HG02938 (cell line): ENCODE measurements around the gene DXO.
"Not testable (repeated sequence)": the region's sequence is repeated elsewhere in the genome, so short reads cannot be mapped to it uniquely, and the experiment has no call there.

ENCODE experiments used
- ATAC-seq: cut with Tn5 transposase; IDR thresholded peaks from one replicate; pipeline ENCODE4 v1.9.1; 2021; ENCODE audit warnings: mild to moderate bottlenecking, moderate library complexity; ENCODE audit not compliant: unreplicated experiment

The DXO gene

DNA sequence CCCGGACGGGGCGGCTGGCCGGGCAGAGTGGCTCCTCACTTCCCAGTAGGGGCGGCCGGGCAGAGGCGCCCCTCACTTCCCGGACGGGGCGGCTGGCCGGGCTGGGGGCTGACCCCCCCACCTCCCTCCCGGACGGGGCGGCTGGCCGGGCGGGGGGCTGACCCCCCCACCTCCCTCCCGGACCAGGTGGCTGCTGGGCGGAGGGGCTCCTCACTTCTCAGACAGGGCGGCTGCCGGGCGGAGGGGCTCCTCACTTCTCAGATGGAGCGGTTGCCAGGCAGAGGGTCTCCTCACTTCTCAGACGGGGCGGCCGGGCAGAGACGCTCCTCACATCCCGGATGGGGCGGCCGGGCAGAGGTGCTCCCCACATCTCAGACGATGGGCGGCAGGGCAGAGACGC lies 39.8 kb downstream of the DXO start:
- not testable (repeated sequence) for ATAC-seq

DNA sequence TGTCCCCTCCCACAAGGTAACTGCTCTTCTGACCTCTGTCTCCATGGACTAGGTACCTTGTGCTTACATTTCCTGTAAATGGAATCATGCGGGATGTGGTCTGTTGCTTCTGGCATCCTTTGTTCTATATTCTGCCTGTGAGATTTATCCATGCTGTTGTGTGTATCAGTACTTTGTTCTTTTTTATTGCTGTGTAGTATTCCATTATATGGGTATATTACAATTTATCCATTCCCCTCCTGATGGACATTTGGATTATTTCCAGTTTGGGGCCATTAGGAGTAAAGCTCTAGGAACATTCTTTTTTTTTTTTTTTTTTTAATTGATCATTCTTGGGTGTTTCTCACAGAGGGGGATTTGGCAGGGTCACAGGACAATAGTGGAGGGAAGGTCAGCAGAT lies 41.0 kb downstream of the DXO start:
- no peak for ATAC-seq

DNA sequence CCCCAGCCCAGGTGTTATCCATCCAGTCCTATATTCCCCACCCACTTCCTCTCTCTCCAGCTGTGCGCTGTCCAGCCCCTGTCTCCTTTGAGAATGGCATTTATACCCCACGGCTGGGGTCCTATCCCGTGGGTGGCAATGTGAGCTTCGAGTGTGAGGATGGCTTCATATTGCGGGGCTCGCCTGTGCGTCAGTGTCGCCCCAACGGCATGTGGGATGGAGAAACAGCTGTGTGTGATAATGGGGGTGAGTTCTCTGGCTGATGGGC lies 43.3 kb downstream of the DXO start:
- no peak for ATAC-seq

DNA sequence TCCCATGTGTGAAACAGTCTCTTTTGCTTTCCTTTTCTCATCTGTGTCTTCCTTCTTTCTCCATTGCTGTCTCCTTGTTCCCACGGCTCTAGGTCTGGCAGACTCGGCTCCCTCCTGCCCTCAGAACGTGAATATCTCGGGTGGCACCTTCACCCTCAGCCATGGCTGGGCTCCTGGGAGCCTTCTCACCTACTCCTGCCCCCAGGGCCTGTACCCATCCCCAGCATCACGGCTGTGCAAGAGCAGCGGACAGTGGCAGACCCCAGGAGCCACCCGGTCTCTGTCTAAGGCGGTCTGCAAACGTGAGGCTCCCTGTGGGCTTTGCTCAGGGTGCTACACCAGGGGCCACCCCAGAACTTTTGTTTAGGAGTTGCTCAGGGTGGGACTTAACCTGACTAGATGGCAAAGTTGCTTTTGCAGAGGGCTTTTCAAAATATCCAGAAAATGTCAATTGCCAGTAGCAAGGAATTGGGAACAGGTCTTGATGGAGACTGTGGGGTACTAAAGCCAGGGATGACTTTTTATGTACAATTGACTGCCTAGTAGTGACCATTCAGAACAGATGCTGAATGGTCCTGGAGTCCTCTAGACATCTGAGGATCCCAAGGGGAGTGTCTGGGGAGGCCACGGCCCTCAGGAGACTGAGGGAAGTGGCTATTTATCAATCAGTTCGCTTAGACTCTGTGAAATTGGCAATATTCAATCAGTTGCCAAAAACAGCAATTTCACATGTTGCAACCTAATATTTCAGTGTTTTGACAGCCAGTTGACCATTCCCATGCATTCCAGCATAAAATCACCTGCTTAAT lies 43.9 kb downstream of the DXO start:
- no peak for ATAC-seq

DNA sequence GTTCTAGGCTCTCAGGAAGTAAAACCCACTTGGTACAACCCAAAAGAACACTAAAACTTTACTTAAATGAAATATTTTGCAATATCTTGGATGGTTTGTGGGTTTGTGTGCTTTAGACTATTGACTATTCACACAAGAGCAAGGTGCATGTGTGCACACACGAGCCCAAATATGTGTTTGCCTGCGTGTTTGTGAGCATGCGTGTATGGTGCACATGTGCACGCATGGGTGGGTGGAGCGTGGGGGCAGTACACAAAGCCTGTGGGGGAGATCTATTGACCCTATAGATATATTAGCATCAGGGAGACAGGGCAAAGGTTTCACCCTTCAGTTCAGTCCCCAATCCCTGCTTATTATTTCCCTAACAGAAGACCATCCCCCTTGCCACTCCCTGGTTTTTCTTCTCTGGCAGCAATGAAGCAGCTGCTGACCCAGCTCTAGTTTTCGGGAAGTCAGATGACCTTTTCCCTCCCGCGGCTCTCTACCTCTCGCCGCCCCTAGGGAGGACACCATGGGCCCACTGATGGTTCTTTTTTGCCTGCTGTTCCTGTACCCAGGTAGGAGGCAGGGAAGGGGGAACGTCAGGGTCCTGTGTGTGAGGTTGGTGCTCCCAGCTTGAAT lies 44.6 kb downstream of the DXO start, which contains the start of gene C2:
Gene C2, plus strand, starts transcription at position 476 of the 621 bp plus-strand sequence. Its CDS starts 36 bp downstream, at position 512.
- ATAC-seq = no peak

DNA sequence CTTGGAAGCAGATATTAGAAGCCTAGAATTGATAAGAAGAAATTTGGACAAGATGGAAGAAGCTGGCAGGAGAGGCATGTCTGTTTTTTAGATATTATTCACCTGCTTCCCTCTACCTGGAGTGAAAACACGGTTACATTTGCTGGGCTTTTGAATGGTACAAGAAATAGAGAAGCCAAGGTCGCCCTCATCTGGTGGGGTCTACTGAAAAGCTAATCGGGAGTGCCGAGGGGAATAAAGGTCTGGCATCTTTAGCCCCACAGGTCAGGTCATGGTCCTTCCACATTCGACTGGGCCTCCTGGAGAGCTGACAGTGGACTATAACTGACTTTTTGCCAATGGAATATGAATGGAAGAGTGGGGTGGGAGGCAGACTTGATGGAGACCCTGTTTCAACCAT lies 49.0 kb downstream of the DXO start:
- no peak for ATAC-seq

DNA sequence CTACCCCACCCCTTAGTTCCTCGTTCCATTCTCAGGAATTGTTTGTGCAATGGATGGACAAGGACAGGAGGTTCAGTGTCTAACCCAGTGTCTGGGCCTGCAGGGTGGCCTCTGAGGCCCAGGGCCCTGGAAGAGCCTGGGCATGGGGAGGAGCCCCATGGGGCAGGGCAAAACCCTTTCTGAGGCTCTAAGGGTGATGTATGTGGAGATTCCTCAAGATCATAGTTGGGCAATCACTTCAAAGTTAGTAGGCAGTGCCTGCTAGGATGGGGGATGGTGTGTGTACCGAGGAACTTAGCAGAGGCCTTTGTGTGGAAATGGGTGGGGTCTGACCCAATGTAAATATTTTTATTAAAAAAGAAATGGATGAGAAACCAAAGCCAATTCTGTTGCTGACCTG lies 51.1 kb downstream of the DXO start:
- ATAC-seq = no peak
